ENCODE data around the gene PLS1. TPM values are rescaled to one million over a fixed set of nuclear protein-coding genes. Genes with fewer than 3 reads are reported as not detected.

PLS1 gene
- total and polyA plus RNA-seq, 2 of the 8 experiments (the other 6 are each of a cell fraction or from before 2014, with no cell fraction given), result 18.7 to 44.7 TPM

DNA sequence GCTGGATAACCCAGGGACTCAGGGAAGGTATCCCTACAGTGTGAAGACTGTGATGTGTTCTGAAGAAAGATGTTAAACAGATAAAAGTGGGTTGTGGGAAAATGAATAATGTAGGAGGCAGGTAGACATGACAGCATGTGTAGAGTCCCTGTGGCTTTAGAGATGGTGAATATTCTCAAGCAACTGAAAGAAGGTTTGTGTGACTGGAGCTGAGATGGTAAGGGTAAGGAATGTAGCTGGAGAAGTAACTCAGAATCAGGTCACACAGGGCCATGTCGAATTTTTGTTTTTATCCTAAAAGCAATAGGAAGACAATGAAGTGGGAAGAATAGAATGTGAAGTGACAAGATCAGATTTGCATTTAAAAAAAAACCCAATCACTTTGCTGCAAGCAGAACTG is 73.9 kb downstream of the PLS1 start (continued):
- TF ChIP-seq, protein P1, sequence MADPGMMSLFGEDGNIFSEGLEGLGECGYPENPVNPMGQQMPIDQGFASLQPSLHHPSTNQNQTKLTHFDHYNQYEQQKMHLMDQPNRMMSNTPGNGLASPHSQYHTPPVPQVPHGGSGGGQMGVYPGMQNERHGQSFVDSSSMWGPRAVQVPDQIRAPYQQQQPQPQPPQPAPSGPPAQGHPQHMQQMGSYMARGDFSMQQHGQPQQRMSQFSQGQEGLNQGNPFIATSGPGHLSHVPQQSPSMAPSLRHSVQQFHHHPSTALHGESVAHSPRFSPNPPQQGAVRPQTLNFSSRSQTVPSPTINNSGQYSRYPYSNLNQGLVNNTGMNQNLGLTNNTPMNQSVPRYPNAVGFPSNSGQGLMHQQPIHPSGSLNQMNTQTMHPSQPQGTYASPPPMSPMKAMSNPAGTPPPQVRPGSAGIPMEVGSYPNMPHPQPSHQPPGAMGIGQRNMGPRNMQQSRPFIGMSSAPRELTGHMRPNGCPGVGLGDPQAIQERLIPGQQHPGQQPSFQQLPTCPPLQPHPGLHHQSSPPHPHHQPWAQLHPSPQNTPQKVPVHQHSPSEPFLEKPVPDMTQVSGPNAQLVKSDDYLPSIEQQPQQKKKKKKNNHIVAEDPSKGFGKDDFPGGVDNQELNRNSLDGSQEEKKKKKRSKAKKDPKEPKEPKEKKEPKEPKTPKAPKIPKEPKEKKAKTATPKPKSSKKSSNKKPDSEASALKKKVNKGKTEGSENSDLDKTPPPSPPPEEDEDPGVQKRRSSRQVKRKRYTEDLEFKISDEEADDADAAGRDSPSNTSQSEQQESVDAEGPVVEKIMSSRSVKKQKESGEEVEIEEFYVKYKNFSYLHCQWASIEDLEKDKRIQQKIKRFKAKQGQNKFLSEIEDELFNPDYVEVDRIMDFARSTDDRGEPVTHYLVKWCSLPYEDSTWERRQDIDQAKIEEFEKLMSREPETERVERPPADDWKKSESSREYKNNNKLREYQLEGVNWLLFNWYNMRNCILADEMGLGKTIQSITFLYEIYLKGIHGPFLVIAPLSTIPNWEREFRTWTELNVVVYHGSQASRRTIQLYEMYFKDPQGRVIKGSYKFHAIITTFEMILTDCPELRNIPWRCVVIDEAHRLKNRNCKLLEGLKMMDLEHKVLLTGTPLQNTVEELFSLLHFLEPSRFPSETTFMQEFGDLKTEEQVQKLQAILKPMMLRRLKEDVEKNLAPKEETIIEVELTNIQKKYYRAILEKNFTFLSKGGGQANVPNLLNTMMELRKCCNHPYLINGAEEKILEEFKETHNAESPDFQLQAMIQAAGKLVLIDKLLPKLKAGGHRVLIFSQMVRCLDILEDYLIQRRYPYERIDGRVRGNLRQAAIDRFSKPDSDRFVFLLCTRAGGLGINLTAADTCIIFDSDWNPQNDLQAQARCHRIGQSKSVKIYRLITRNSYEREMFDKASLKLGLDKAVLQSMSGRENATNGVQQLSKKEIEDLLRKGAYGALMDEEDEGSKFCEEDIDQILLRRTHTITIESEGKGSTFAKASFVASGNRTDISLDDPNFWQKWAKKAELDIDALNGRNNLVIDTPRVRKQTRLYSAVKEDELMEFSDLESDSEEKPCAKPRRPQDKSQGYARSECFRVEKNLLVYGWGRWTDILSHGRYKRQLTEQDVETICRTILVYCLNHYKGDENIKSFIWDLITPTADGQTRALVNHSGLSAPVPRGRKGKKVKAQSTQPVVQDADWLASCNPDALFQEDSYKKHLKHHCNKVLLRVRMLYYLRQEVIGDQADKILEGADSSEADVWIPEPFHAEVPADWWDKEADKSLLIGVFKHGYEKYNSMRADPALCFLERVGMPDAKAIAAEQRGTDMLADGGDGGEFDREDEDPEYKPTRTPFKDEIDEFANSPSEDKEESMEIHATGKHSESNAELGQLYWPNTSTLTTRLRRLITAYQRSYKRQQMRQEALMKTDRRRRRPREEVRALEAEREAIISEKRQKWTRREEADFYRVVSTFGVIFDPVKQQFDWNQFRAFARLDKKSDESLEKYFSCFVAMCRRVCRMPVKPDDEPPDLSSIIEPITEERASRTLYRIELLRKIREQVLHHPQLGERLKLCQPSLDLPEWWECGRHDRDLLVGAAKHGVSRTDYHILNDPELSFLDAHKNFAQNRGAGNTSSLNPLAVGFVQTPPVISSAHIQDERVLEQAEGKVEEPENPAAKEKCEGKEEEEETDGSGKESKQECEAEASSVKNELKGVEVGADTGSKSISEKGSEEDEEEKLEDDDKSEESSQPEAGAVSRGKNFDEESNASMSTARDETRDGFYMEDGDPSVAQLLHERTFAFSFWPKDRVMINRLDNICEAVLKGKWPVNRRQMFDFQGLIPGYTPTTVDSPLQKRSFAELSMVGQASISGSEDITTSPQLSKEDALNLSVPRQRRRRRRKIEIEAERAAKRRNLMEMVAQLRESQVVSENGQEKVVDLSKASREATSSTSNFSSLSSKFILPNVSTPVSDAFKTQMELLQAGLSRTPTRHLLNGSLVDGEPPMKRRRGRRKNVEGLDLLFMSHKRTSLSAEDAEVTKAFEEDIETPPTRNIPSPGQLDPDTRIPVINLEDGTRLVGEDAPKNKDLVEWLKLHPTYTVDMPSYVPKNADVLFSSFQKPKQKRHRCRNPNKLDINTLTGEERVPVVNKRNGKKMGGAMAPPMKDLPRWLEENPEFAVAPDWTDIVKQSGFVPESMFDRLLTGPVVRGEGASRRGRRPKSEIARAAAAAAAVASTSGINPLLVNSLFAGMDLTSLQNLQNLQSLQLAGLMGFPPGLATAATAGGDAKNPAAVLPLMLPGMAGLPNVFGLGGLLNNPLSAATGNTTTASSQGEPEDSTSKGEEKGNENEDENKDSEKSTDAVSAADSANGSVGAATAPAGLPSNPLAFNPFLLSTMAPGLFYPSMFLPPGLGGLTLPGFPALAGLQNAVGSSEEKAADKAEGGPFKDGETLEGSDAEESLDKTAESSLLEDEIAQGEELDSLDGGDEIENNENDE (IDR thresholded peaks at IDR 0.05; ENCODE audit: insufficient replicate concordance, low read length), result no peak
- TF ChIP-seq GTF2F1 (IDR thresholded peaks at IDR 0.05; ENCODE audit: borderline replicate concordance, low read depth, low read length), result no peak
- TF ChIP-seq SP1 (IDR thresholded peaks at IDR 0.05; ENCODE audit: low read depth, low read length), result no peak
- TF ChIP-seq, protein P2, sequence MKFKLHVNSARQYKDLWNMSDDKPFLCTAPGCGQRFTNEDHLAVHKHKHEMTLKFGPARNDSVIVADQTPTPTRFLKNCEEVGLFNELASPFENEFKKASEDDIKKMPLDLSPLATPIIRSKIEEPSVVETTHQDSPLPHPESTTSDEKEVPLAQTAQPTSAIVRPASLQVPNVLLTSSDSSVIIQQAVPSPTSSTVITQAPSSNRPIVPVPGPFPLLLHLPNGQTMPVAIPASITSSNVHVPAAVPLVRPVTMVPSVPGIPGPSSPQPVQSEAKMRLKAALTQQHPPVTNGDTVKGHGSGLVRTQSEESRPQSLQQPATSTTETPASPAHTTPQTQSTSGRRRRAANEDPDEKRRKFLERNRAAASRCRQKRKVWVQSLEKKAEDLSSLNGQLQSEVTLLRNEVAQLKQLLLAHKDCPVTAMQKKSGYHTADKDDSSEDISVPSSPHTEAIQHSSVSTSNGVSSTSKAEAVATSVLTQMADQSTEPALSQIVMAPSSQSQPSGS (IDR thresholded peaks at IDR 0.05; ENCODE audit: low read length), result no peak
